ENCODE results near the gene METTL9. TPM values are rescaled to one million over a fixed set of nuclear protein-coding genes. Genes with fewer than 3 reads are reported as not detected.

The METTL9 gene
- total RNA-seq, 1 donor: 170 TPM

DNA sequence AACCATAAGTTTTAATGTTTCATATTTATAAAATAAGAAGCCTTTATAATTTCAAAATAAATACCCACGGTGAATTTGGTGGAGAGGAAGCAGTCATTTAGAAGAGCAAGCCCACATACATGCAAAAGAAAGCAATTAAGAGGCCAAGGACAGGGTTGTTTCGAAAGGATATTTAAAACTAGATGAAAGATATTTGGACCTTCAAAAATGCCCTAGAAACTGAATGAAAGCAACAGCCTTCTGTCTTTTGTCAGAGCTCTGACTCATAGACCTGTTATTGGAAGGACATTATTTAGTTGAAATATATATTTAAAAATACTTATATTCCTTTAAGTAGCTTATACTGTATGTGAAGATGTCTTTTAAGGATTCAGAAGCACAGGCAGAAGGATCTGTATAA, 8.6 kb upstream of the METTL9 start:
- Histone ChIP-seq H2AFZ (ENCODE audit: low read length) (peak overlapping the region; percentile 51), H3K4me3 (ENCODE audit: insufficient read depth, low read length) (no peak overlapping the region), H3K9me3 (ENCODE audit: low read depth, low read length) (no peaks in the 10 kb centered on the region), H3K79me2 (ENCODE audit: insufficient read depth, low read length) (no peaks in the 10 kb centered on the region), H3K36me3 (ENCODE audit: insufficient read depth, low read length) (no peaks in the 10 kb centered on the region), H3K4me2 (ENCODE audit: insufficient read depth, low read length) (peak overlapping the region; percentile 66), H3K4me1 (ENCODE audit: insufficient read depth, low read length) (peaks cover 21% of the 10 kb centered on the region), H3K27me3 (ENCODE audit: insufficient read depth, low read length) (no peaks in the 10 kb centered on the region), H4K20me1 (ENCODE audit: insufficient read depth, low read length) (no peaks in the 10 kb centered on the region), H3K27ac (ENCODE audit: low read depth, low read length) (peak overlapping the region; percentile 42)
- DNase-seq (ENCODE audit: insufficient read length, low spot score, missing footprints): peak; percentile 63
- TF ChIP-seq CTCF (IDR thresholded peaks at IDR 0.05; ENCODE audit: extremely low read depth, low read depth, low read length): no peak

DNA sequence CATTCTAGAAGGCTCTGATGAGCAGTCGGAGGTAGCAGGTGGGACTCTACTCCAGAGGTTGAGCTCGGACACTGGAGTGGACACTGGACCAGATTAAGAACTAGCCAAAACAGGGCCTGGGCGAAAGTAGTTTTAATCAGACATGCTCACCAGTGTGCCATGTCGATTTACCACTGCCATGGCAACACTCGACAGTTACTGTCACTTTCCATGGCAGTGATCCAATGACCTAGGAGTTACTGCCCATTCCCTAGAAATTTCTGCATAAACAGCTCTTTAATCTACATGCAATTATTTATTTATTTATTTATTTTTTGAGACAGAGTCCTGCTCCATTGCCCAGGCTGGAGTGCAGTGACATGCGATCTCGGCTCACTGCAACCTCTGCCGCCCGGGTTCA, 7.2 kb upstream of the METTL9 start:
- H3K27me3 ChIP-seq (ENCODE audit: insufficient read depth, low read length): no peaks in the 10 kb centered on the region
- H3K27ac ChIP-seq (ENCODE audit: low read depth, low read length): no peak overlapping the region
- H3K4me3 ChIP-seq (ENCODE audit: insufficient read depth, low read length): no peak overlapping the region
- DNase-seq (ENCODE audit: insufficient read length, low spot score, missing footprints): peak; percentile 18
- no peaks in the 10 kb centered on the region for H3K36me3 ChIP-seq (ENCODE audit: insufficient read depth, low read length)
- H2AFZ ChIP-seq (ENCODE audit: low read length): no peak overlapping the region
- no peak overlapping the region for H3K4me2 ChIP-seq (ENCODE audit: insufficient read depth, low read length)
- peaks cover 21% of the 10 kb centered on the region for H3K4me1 ChIP-seq (ENCODE audit: insufficient read depth, low read length)
- no peaks in the 10 kb centered on the region for H4K20me1 ChIP-seq (ENCODE audit: insufficient read depth, low read length)
- no peak for TF ChIP-seq CTCF (IDR thresholded peaks at IDR 0.05; ENCODE audit: extremely low read depth, low read depth, low read length)
- H3K9me3 ChIP-seq (ENCODE audit: low read depth, low read length): no peaks in the 10 kb centered on the region
- no peaks in the 10 kb centered on the region for H3K79me2 ChIP-seq (ENCODE audit: insufficient read depth, low read length)

- TF ChIP-seq CTCF (IDR thresholded peaks at IDR 0.05; ENCODE audit: extremely low read depth, low read depth, low read length): no peak
- Histone ChIP-seq H3K79me2 (ENCODE audit: insufficient read depth, low read length) (no peaks in the 10 kb centered on the region), H3K27me3 (ENCODE audit: insufficient read depth, low read length) (no peaks in the 10 kb centered on the region), H3K27ac (ENCODE audit: low read depth, low read length) (no peak overlapping the region), H3K36me3 (ENCODE audit: insufficient read depth, low read length) (no peaks in the 10 kb centered on the region), H3K4me3 (ENCODE audit: insufficient read depth, low read length) (no peak overlapping the region), H3K4me2 (ENCODE audit: insufficient read depth, low read length) (no peak overlapping the region), H2AFZ (ENCODE audit: low read length) (no peak overlapping the region), H3K9me3 (ENCODE audit: low read depth, low read length) (no peaks in the 10 kb centered on the region), H3K4me1 (ENCODE audit: insufficient read depth, low read length) (peaks cover 26% of the 10 kb centered on the region), H4K20me1 (ENCODE audit: insufficient read depth, low read length) (no peaks in the 10 kb centered on the region)
- DNase-seq (ENCODE audit: insufficient read length, low spot score, missing footprints): no peak
These were observed 5.7 kb upstream of the METTL9 start for GRCh38 chr16:21593530-21594289.

GRCh38 chr16:21597561-21598030, 1.8 kb upstream of the METTL9 start:
- Histone ChIP-seq H3K4me1 (ENCODE audit: insufficient read depth, low read length) (peaks cover 24% of the 10 kb centered on the region), H3K27me3 (ENCODE audit: insufficient read depth, low read length) (no peaks in the 10 kb centered on the region), H3K9me3 (ENCODE audit: low read depth, low read length) (no peaks in the 10 kb centered on the region), H3K27ac (ENCODE audit: low read depth, low read length) (no peak overlapping the region), H2AFZ (ENCODE audit: low read length) (peak overlapping the region; percentile 31), H4K20me1 (ENCODE audit: insufficient read depth, low read length) (peaks cover 17% of the 10 kb centered on the region), H3K4me3 (ENCODE audit: insufficient read depth, low read length) (no peak overlapping the region), H3K4me2 (ENCODE audit: insufficient read depth, low read length) (no peak overlapping the region), H3K36me3 (ENCODE audit: insufficient read depth, low read length) (no peaks in the 10 kb centered on the region), H3K79me2 (ENCODE audit: insufficient read depth, low read length) (peaks cover 31% of the 10 kb centered on the region)
- no peak for TF ChIP-seq CTCF (IDR thresholded peaks at IDR 0.05; ENCODE audit: extremely low read depth, low read depth, low read length)
- peak; percentile 60 for DNase-seq (ENCODE audit: insufficient read length, low spot score, missing footprints)
